Activated naive CD4-positive, alpha-beta T cell treated with anti-CD3 and anti-CD28 coated beads, Interleukin-2, amount 50 U/mL, for 24 hours (primary cell): ENCODE data around the gene NEDD4L.

Experiments used
- H3K27ac Mint-ChIP-seq: one replicate; pipeline ENCODE4 v1.8.0; 2021; ENCODE audit warnings: mild to moderate bottlenecking, mixed read lengths
- H3K27me3 Mint-ChIP-seq: one replicate; pipeline ENCODE4 v1.8.0; 2021; ENCODE audit warnings: mixed read lengths
- H3K36me3 Mint-ChIP-seq: one replicate; pipeline ENCODE4 v1.8.0; 2021; ENCODE audit warnings: mixed read lengths
- H3K4me1 Mint-ChIP-seq: one replicate; pipeline ENCODE4 v1.8.0; 2021; ENCODE audit warnings: mixed read lengths
- H3K4me3 Mint-ChIP-seq: one replicate; pipeline ENCODE4 v1.8.0; 2021; ENCODE audit warnings: mild to moderate bottlenecking, mixed read lengths
- H3K9me3 Mint-ChIP-seq: one replicate; pipeline ENCODE4 v1.8.0; 2021; ENCODE audit warnings: mixed read lengths

Gene NEDD4L

DNA sequence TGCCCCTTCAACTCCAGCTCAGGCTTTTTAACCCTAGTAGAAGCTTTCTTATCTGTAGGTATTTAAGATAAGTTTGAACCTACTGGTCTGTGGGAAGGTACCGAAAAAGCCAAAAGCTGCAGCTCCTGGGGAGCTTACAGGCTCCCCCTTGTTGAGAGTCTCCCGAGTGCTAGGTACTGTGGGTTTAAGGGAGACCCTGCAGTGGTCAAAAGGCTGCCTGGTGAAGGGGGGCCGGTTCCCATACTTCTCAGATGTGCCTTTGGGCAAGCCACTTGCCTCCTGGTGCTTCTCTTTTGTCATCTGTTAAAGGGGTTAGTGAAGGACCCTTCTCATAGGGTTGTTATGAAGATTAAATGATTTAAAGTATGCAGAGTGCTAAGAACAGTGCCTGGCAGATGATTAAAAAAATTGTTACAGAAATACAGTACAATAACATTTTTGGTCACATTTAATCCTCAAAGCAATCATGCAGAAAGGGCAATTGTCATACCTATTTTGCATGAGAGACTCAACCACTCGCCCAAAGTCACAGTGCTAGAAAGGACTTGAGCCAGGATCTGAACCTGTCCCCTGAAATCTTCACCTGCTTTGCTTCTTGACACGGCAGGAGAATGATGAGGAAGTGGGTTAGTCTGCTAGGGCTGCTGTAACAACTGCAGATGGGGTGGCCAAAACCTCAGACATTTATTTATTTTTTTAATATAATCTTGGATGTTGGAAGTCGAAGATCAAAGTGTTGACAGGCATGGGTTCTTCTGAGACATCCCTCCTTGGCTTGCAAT, 62.5 kb downstream of the NEDD4L start:
- Mint-ChIP-seq H3K4me3 (no peak overlapping the region), H3K36me3 (no peaks in the 10 kb centered on the region), H3K27me3 (peaks cover 4% of the 10 kb centered on the region), H3K4me1 (peaks cover 4% of the 10 kb centered on the region), H3K27ac (no peak overlapping the region), H3K9me3 (no peaks in the 10 kb centered on the region)

DNA sequence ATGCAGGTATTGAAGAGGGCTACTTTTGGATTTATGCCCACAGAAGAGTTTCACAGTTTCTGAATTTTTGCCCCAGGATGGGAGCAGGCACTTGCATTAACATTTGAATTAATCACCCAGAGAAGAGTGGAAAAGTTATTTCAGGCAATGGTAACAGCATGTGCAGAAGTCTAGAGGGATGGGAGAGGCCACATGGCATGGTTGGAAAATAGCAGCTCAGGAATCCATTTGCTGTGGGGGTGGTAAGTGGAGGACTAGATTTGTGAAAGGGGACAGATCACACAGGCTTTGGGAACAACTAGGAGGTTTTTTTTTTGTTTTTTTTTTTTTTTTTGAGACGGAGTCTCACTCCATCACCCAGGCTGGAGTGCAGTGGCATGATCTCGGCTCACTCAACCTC, 65.2 kb downstream of the NEDD4L start:
- H3K36me3 Mint-ChIP-seq, result no peaks in the 10 kb centered on the region
- H3K27me3 Mint-ChIP-seq, result peaks cover 4% of the 10 kb centered on the region
- H3K4me3 Mint-ChIP-seq, result no peak overlapping the region
- H3K4me1 Mint-ChIP-seq, result peaks cover 3% of the 10 kb centered on the region
- H3K9me3 Mint-ChIP-seq, result no peaks in the 10 kb centered on the region
- H3K27ac Mint-ChIP-seq, result no peak overlapping the region

DNA sequence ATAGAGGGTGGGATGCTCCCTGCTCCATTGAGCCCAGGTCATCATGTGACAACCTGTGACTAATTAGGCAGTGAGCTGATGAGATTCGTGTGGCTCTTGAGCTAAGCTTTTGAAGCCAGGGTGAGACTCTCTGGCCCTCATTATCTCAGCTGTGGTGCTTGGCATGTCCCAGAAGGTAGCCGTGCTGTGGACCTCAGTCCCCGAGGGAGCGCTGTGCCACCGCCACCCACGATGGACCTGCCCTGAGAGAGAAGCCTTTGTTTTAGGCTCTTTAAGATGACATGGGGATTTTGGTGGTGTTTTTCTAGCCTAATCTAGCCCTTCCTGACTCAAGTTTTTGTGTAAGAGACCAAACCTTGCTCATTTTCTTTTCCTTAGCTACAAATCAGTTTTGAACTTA, 66.4 kb downstream of the NEDD4L start:
- H3K9me3 Mint-ChIP-seq, result no peaks in the 10 kb centered on the region
- H3K4me3 Mint-ChIP-seq, result no peak overlapping the region
- peaks cover 3% of the 10 kb centered on the region for H3K4me1 Mint-ChIP-seq
- no peak overlapping the region for H3K27ac Mint-ChIP-seq
- H3K27me3 Mint-ChIP-seq, result peaks cover 4% of the 10 kb centered on the region
- no peaks in the 10 kb centered on the region for H3K36me3 Mint-ChIP-seq

DNA sequence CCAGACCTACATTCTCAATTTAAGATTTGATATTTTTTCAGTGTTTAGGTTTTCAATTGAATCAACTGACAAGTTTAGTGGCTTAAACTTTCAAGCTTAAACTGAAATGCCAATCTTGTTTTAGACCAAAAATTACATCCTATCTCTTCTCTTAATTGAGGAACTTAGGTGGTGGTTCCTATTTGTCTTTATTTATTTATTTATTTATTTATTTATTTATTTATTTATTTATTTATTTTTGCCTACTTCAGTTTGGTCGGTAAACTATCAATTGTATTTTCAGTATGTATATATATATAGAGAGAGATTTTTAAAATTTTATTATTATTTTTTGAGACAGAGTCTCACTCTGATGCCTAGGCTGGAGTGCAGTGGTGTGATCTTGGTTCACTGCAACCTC, 68.1 kb downstream of the NEDD4L start:
- Mint-ChIP-seq H3K36me3 (no peaks in the 10 kb centered on the region), H3K4me3 (no peak overlapping the region), H3K27me3 (peaks cover 4% of the 10 kb centered on the region), H3K4me1 (peaks cover 3% of the 10 kb centered on the region), H3K9me3 (no peaks in the 10 kb centered on the region), H3K27ac (no peak overlapping the region)

DNA sequence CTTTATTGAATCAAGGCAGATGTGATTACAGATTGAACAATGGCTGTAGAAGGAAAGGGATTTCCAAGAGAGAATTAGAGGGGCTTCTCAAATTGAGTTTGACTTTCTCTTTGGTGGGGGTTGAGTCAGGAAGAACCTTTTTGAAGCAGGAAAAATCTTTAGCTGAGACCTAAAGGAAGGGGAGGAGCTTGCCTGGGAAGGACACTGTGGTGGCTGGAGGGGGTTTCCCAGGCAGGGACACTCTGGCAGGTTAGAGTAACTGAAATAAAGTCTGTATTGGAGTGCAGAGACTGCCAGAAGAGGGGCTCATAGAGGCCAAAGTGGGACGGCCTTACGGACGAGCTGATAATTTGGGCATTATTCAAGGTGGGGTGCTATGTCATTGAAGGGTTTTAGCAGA, 69.3 kb downstream of the NEDD4L start:
- Mint-ChIP-seq H3K27ac (no peak overlapping the region), H3K9me3 (no peaks in the 10 kb centered on the region), H3K4me3 (no peak overlapping the region), H3K4me1 (peaks cover 3% of the 10 kb centered on the region), H3K36me3 (no peaks in the 10 kb centered on the region), H3K27me3 (peaks cover 4% of the 10 kb centered on the region)

DNA sequence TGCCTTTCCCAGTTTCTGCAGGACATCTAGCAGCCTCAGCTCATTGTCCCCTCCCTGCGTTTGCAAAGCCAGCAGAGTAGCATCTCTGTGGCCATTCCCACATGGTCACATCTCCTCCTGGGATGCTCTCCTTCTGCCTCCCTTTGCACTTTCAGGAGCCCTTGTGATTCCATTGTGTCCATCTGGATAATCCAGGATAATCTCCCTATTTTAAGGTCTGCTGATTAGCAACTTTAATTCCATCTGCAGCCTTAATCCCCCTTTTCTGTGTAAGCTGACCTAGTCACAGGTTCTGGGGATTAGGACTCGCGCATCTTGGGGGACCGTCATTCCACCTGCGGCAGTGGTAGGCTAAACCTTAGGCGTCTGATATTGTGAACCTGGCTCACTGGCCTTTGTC, 70.7 kb downstream of the NEDD4L start:
- Mint-ChIP-seq H3K27me3 (peaks cover 2% of the 10 kb centered on the region), H3K9me3 (no peaks in the 10 kb centered on the region), H3K36me3 (no peaks in the 10 kb centered on the region), H3K4me3 (no peak overlapping the region), H3K4me1 (peaks cover 3% of the 10 kb centered on the region), H3K27ac (no peak overlapping the region)

DNA sequence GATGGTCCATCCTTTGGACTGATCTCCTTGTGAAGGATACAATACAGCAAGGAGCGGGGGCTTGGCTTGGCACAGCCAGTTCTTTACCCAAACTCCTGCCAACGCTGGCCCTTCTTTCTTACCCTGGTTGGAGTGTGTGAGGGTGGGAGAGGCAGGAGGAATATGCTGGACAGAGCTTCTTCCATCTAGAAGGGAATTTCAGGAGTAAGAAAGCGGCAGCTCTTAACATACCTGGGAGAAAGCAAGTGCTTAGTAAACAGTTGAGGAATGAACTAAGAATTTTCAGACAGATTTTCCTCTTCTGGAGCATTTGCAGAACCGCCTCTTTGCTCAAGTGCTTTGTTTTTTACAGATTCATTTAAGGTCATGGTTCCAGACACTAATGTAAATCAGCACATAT, 72.8 kb downstream of the NEDD4L start:
- Mint-ChIP-seq H3K4me1 (peaks cover 3% of the 10 kb centered on the region), H3K27me3 (no peaks in the 10 kb centered on the region), H3K36me3 (no peaks in the 10 kb centered on the region)

DNA sequence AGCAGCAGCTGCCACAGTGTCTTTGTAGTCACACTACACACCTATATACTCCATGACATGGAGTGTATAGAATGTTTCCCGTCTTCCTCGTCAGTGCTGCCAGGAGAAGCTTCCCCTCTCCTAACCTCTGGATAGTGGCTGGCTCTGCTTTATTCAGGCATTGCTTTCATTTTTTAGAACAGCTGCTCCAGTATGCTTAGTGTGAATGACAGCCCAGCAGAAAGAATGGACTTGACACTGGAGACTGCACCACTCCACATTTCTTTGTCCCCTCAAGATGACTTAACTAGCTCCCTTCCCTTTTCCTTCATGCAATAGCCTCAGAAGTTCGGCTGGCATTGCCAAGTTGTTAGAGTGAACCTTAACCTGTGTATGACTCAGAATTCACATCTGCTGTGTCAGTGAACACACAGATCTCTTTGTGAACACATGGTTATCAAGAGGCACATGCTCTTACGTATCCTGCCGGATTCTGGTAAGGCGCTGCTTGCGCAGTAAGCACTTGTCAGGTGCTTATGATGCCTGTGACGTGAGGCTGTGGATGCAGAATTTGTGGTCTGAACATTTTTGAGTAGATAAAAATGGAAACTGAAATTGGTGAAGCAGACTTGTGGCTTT, 73.9 kb downstream of the NEDD4L start:
- H3K9me3 Mint-ChIP-seq, result no peaks in the 10 kb centered on the region
- no peaks in the 10 kb centered on the region for H3K27me3 Mint-ChIP-seq
- no peak overlapping the region for H3K27ac Mint-ChIP-seq
- H3K4me3 Mint-ChIP-seq, result no peak overlapping the region
- peaks cover 3% of the 10 kb centered on the region for H3K4me1 Mint-ChIP-seq
- H3K36me3 Mint-ChIP-seq, result no peaks in the 10 kb centered on the region

More for the DNA sequence above, 72.8 kb downstream of the NEDD4L start:
- Mint-ChIP-seq H3K9me3 (no peaks in the 10 kb centered on the region), H3K4me3 (no peak overlapping the region), H3K27ac (no peak overlapping the region)

DNA sequence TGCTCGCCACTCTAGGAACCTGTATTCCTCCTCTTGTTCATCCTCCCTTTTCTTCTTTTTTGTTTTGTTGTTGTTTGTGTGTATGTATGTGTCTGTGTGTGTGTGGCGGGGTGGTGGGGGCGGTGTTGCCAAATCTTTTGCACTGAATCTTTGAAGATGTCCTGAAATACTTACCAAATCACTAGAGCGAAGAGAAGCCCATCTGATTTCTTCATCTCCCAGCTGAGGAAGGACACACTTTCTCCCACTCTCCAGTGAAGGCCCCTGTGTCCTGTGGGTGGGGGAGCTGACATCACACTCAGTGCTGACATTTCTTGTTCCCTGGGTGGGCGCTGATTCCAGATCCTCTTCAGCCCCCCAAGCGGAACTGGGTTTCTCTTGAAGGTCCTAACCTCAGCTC, 74.5 kb downstream of the NEDD4L start:
- no peaks in the 10 kb centered on the region for H3K4me1 Mint-ChIP-seq
- no peaks in the 10 kb centered on the region for H3K27me3 Mint-ChIP-seq

DNA sequence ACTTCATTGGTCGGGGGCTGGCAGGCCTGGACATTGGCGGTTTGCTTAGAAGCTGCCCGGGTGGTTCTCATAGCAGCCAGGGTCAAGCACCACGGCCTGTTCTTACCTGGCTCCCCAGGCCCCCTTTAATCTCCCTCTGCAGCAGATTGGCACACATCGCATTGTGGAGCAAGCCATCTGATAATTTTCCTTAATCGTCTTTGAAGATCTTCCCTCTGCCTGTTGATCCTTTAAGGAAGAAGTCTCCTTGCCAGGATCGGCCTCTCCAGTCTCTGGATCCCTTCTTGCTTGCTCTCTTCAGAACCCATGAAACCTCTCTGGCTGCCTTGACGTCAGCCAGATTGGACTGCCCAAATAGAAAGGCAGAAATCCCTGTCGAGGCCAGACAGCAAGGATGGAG, 75.8 kb downstream of the NEDD4L start:
- Mint-ChIP-seq H3K9me3 (no peaks in the 10 kb centered on the region), H3K4me3 (no peak overlapping the region), H3K36me3 (no peaks in the 10 kb centered on the region), H3K4me1 (peaks cover 4% of the 10 kb centered on the region), H3K27ac (no peak overlapping the region), H3K27me3 (no peaks in the 10 kb centered on the region)

More for the DNA sequence above, 74.5 kb downstream of the NEDD4L start:
- Mint-ChIP-seq H3K9me3 (no peaks in the 10 kb centered on the region), H3K36me3 (no peaks in the 10 kb centered on the region), H3K27ac (no peak overlapping the region), H3K4me3 (no peak overlapping the region)

DNA sequence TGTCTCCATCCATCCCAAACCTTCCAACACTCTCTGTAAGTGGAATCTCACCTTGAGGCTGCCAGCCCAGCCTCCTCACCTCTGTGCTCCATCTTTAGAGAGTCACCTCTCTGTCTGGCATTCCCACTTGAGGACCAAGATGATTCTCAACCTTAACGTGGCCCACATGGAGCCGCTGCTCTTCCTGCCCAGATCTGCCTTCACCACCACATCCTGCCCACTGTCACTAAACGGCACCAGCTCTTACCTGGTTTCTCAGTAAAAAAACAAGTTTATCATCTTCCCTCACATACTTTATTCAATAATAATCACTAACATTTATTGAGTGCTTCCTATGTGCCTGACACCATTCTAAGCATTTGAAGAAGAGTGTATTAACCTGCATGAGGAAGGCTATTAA, 80.4 kb downstream of the NEDD4L start:
- Mint-ChIP-seq H3K36me3 (no peaks in the 10 kb centered on the region), H3K9me3 (no peaks in the 10 kb centered on the region), H3K27me3 (no peaks in the 10 kb centered on the region), H3K4me3 (no peak overlapping the region), H3K27ac (no peak overlapping the region), H3K4me1 (peaks cover 4% of the 10 kb centered on the region)

DNA sequence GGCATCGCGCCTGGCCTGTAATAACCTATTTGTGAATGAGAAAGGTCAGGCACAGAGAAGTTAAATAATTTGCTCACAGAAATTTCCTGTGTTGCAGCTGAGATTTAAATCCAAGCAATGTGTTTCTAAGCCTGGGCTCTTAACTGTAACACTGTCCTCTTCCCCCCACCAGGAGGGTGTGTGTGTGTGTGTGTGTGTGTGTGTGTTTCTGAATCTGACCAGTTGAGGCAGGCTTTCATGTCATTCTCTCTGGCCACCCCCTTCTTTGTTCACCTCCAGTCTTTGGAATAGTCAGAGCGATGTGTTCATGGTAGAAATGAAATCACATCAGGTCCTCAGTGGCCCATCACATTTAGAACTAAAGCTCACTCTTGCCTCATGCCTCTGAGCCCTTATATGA, 81.2 kb downstream of the NEDD4L start:
- no peaks in the 10 kb centered on the region for H3K27me3 Mint-ChIP-seq
- no peak overlapping the region for H3K4me3 Mint-ChIP-seq

DNA sequence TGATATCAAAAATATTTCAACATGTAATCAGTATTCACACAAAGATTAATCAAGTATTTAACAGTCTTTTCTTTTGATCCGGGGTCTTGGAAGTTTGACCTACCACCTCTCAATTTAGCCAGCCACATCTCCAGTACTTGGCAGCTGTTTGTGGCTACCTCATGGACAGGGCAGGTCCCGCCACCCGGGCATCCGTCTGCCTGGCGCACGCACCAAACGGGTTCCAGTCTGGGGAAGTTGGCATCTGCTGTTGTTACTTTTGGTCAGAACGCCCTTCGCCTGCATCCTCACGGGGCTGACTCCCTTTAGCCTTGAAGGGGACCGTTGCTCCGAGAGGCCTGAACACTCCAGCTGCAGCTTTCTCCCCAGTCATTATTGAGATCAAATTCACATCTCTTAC, 81.7 kb downstream of the NEDD4L start:
- H3K4me3 Mint-ChIP-seq, result no peak overlapping the region
- no peak overlapping the region for H3K27ac Mint-ChIP-seq
- H3K36me3 Mint-ChIP-seq, result no peaks in the 10 kb centered on the region
- H3K27me3 Mint-ChIP-seq, result no peaks in the 10 kb centered on the region
- H3K9me3 Mint-ChIP-seq, result no peaks in the 10 kb centered on the region
- peaks cover 4% of the 10 kb centered on the region for H3K4me1 Mint-ChIP-seq

More for the DNA sequence above, 81.2 kb downstream of the NEDD4L start:
- Mint-ChIP-seq H3K27ac (no peak overlapping the region), H3K36me3 (no peaks in the 10 kb centered on the region), H3K9me3 (no peaks in the 10 kb centered on the region), H3K4me1 (peaks cover 4% of the 10 kb centered on the region)

DNA sequence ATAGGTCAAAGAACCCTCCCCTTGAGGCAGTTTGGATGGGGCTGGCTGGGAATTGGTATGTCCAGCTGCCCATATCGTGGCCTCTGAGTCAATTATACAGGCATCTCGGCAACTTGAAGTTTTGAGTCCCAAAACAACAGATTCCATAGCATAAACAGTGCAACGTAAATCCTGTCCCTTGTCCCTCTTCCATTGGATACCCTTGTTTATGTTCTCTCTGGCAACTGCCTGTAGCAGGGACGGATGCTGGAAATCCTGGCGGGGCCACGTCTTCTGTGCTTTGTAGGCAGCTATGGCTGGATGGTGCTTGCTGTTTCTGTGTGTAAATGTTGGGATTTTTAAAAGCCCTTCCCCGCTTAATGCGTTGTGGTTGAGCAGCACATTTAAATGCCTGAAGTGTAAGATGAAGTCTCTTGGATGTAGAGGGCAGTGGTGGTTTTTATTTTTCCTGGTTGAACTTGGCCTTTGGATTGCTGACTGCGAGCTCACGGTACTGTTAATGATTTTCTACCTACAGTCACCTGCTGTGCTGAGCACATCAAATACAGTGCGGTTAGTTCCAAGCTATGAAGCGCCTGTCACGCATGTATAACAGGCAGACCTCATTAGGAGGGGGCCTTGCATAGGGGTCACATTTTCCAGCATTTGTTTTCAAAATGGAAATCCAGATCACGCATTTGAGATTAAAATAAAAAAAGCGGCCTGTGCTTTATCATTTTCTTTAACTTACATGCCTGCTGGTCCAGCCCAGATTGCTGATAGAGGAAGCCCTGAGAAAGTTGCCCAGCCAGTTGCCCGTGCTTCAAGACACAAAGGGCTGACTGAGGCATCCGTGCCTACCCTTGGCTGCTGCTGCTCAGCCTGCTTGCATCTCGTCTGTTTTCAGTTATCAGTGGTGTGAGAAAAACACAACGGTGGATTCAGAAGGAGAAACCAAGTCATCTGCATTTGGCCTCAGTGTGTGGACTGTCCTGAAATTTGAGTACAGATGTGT, 84.7 kb downstream of the NEDD4L start:
- Mint-ChIP-seq H3K4me1 (peaks cover 4% of the 10 kb centered on the region), H3K27ac (no peak overlapping the region), H3K27me3 (no peaks in the 10 kb centered on the region), H3K4me3 (no peak overlapping the region), H3K9me3 (no peaks in the 10 kb centered on the region), H3K36me3 (no peaks in the 10 kb centered on the region)

DNA sequence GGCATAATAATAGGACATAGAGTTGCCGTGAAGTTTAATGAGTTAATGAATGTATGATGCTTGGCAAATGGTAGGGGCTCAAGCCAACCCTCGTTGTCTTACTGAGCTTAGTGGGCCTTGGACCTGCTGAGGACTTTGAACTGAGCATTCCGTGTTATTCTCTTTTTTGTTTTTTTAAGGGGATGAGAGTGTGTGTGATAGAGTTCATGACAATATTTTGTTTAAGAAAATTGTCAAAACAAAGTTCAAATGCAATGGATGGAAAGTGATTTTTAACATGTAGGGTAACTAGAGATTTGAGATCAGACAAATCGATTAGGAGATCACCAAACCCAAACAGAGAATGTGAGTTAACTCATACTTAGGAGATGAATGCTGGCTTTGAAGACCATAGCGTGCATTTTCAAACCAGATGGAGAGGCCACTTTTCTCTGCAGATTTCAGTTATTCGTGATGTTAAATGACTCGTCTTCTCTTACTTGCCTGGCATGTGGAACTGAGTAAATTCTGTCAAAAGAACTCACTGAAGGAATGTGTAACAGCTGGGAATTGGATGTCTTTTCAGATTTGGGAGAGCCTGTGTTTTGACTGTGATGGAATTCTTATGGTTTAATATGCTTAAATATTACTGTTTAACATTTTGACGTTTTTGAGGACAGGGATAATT, 88.7 kb downstream of the NEDD4L start:
- H3K27me3 Mint-ChIP-seq, result peaks cover 11% of the 10 kb centered on the region
- H3K4me1 Mint-ChIP-seq, result peaks cover 11% of the 10 kb centered on the region
- H3K36me3 Mint-ChIP-seq, result no peaks in the 10 kb centered on the region
- no peak overlapping the region for H3K27ac Mint-ChIP-seq
- no peaks in the 10 kb centered on the region for H3K9me3 Mint-ChIP-seq
- H3K4me3 Mint-ChIP-seq, result no peak overlapping the region
